WI38 (cell line): ENCODE results near the gene LRMDA.
"Not testable (repeated sequence)": the region's sequence is repeated elsewhere in the genome, so short reads cannot be mapped to it uniquely, and the experiment has no call there.

ENCODE experiments used
- H3K4me3 ChIP-seq: 2 replicates; pipeline ENCODE4 v1.5.1; 2011; ENCODE audit warnings: low read depth, mild to moderate bottlenecking, control low read depth, low read length
- TF ChIP-seq, protein P1 (sequence below): IDR thresholded peaks from 2 replicates; pipeline ENCODE4 v1.5.1; 2012; ENCODE audit warnings: low read depth, mild to moderate bottlenecking, control low read depth, low read length

LRMDA gene

GRCh38 chr10:76052682-76053503 lies 621.5 kb downstream of the LRMDA start:
- no peak overlapping the region for H3K4me3 ChIP-seq
- TF ChIP-seq, protein P1, sequence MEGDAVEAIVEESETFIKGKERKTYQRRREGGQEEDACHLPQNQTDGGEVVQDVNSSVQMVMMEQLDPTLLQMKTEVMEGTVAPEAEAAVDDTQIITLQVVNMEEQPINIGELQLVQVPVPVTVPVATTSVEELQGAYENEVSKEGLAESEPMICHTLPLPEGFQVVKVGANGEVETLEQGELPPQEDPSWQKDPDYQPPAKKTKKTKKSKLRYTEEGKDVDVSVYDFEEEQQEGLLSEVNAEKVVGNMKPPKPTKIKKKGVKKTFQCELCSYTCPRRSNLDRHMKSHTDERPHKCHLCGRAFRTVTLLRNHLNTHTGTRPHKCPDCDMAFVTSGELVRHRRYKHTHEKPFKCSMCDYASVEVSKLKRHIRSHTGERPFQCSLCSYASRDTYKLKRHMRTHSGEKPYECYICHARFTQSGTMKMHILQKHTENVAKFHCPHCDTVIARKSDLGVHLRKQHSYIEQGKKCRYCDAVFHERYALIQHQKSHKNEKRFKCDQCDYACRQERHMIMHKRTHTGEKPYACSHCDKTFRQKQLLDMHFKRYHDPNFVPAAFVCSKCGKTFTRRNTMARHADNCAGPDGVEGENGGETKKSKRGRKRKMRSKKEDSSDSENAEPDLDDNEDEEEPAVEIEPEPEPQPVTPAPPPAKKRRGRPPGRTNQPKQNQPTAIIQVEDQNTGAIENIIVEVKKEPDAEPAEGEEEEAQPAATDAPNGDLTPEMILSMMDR = no peak

DNA sequence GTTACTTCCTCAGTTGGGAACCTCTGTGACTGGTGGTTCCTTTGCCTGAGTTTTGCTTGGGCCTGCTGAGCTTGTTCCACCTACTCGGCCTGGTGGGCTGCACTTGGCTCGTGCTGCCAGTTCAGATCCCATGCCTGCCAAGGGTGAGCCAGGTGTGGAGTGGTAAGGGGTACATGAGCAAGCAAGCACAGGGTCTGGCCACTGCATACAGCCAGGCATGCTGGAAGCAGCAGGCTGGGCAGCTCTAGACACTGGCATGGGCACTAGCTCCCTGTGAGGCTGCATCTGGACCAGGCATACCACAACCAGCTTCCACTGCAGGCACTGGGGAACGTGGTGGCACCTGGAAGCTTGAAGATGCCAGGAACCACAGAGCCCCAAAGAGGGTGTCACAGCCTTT lies 624.0 kb downstream of the LRMDA start:
- TF ChIP-seq, protein P1 = no peak

GRCh38 chr10:76055963-76056362 lies 624.5 kb downstream of the LRMDA start:
- H3K4me3 ChIP-seq = no peak overlapping the region
- TF ChIP-seq, protein P1 = no peak

More for the DNA sequence above, 624.0 kb downstream of the LRMDA start:
- H3K4me3 ChIP-seq = no peak overlapping the region

- H3K4me3 ChIP-seq = not testable (repeated sequence)
These were observed 629.6 kb downstream of the LRMDA start for GRCh38 chr10:76060993-76061392.

- TF ChIP-seq, protein P1 = no peak
- no peak overlapping the region for H3K4me3 ChIP-seq
These were observed 635.0 kb downstream of the LRMDA start for GRCh38 chr10:76066457-76066856.

GRCh38 chr10:76067447-76067846 lies 636.0 kb downstream of the LRMDA start:
- TF ChIP-seq, protein P1 = no peak
- H3K4me3 ChIP-seq = no peak overlapping the region

DNA sequence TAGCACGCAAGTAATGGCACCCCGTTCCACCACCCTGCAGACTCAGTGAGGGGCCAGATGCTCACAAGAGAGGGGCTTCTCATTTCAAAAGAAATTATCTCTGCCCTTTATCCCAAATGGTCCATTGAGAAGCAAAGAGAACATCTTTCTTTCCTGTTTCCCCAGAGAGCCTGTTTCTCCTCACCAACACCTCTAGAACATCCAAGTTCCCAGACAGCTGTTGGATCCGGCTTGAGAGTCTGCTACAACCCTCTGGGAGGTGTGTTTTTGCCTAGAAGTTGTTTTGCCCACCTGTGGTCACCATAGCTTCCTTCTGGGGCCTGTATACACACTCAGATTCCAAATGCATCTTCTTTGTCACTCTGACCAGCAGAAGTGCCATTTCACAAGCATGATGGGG lies 637.4 kb downstream of the LRMDA start:
- H3K4me3 ChIP-seq = no peak overlapping the region
- TF ChIP-seq, protein P1 = no peak

GRCh38 chr10:76070916-76071315 lies 639.5 kb downstream of the LRMDA start:
- TF ChIP-seq, protein P1 = no peak
- no peak overlapping the region for H3K4me3 ChIP-seq
